Body of pancreas (tissue), 4 donors: ENCODE results near the gene SPOCK2. TPM values are rescaled to one million over a fixed set of nuclear protein-coding genes. Genes with fewer than 3 reads are reported as not detected.

Source experiments
- ATAC-seq: fragments of 150-250 bp; one replicate; pipeline ENCODE4 v1.9.1; 2016
- DNase-seq, 4 donors: peaks; one replicate each; pipeline ENCODE4 v3.0.0-alpha.2; 2019
- H3K27ac ChIP-seq, 4 donors: fragments of 200-600 bp; sonication (generic); 1 replicate in 3 of 4; 2 replicates in 1 of 4; pipeline versions ENCODE4 v1.5.1 to v1.6.1; 2016 to 2019; ENCODE audit warnings: mild to moderate bottlenecking in 1 of 4, mixed read lengths in 1 of 4, moderate library complexity in 1 of 4
- H3K27me3 ChIP-seq, 2 donors: fragments of 200-600 bp; sonication (generic); one replicate each; pipeline ENCODE4 v1.6.0; 2016; ENCODE audit warnings: mild to moderate bottlenecking in 1 of 2
- H3K36me3 ChIP-seq, 2 donors: fragments of 200-600 bp; sonication (generic); replicated peaks in 1 of 2; 2 replicates each; pipeline ENCODE4 v1.5.1; 2016; ENCODE audit warnings: low read depth in 2 of 2; ENCODE audit not compliant: insufficient read depth in 1 of 2
- H3K4me1 ChIP-seq: fragments of 200-600 bp; sonication (generic); one replicate; pipeline ENCODE4 v1.6.0; 2016
- H3K4me3 ChIP-seq, 2 donors: fragments of 200-600 bp; sonication (generic); 1 replicate in 1 of 2; 2 replicates in 1 of 2; pipeline ENCODE4 v1.5.1; 2016 to 2019
- H3K9me3 ChIP-seq, 3 donors: fragments of 200-600 bp; sonication (generic); 1 replicate in 2 of 3; 2 replicates in 1 of 3; pipeline ENCODE4 v1.5.1; 2016
- POLR2A ChIP-seq, 3 donors: fragments of 450-650 bp; IDR thresholded peaks; one replicate each; pipeline ENCODE4 v1.6.1; 2016; ENCODE audit warnings: antibody characterized with exemption in 3 of 3, mild to moderate bottlenecking in 2 of 3
- WGBS, 2 donors: methylation state at CpG; one replicate each; pipeline ENCODE4 v1.1.5; 2017; 5-methylcytosine and 5-hydroxymethylcytosine counted together
- intact Hi-C: fragments of 100-400 bp; cut with DNase I; formaldehyde crosslinking; loops from one replicate; pipeline ENCODE4 v1.15.1; 2023
- total RNA-seq, 2 donors: library from RNA; depleted of rRNA; stranded (reverse); fragments of >200 nt; gene quantifications; one replicate each; pipeline ENCODE4 v1.1.0, GENCODE V29; 2016
- TF ChIP-seq, protein P1 (sequence below), 7 experiments: fragments of 450-650 bp in 4 of 7; fragments of 200-600 bp in 3 of 7; sonication (generic) in 3 of 7; IDR thresholded peaks; one replicate each; pipeline ENCODE4 v1.5.1; 2016 to 2019; ENCODE audit warnings: antibody characterized with exemption in 7 of 7

The SPOCK2 gene
- total RNA-seq, 2 donors from 2014 or later = 2.0 to 7.3 TPM

DNA sequence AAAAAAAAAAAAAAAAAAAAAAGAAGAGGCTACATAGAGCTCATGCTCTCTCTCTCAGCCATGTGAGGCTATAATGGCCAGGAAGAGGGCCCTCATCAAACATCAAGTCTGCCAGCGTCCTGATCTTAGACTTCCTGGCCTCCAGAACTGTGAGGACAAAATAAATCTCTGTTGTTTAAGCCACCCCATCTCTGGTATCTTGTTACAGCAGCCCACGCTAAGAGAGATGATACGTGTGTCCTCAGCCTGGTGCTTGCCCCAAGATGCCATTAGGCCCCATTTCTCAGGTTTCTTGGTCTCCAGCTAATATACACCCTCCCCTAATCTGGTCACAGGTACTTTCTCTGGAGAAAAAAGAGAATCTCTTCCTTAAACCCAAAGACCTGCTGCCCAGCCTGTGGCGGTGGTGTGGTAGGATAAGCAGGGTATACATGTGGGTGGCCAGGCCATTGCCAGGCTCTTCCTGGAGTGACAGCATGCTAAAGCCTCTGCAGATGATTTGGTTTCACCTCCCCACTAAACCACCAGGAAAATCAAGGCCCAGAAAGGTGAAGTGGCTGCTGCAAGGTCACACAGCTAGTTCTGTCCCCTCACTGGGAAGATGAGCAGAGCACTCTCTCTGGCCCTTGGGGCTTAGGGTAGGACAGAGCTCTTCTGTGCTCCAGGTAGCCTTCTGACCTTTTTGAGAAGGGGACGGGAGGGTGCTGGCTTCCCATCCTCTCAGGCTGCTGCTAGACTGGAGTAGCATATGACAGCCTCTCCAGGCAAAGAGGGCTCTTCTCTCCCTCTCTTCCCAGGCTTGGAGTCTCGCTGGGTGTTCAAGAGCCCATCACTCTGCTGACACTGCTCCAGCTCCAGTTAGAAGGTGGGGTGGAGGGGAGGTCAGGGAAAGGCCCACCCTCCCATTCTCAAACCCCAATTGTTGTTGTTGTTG is 5.2 kb downstream of the SPOCK2 start:
- ATAC-seq (no peak), DNase-seq (no peak)
- intact Hi-C loops = no loop called here
- Histone ChIP-seq H3K9me3 (no peaks in the 10 kb centered on the region), H3K36me3 (no peaks in the 10 kb centered on the region), H3K27me3 (peaks cover 0 to 11% of the 10 kb centered on the region in 2 donors), H3K27ac (no peak overlapping the region), H3K4me3 (no peak overlapping the region), H3K4me1 (peaks cover 13% of the 10 kb centered on the region)
- WGBS, 2 donors = 91 to 92% methylated on average over 5 to 6 of the region's 6 CpGs
- TF ChIP-seq, protein P1, sequence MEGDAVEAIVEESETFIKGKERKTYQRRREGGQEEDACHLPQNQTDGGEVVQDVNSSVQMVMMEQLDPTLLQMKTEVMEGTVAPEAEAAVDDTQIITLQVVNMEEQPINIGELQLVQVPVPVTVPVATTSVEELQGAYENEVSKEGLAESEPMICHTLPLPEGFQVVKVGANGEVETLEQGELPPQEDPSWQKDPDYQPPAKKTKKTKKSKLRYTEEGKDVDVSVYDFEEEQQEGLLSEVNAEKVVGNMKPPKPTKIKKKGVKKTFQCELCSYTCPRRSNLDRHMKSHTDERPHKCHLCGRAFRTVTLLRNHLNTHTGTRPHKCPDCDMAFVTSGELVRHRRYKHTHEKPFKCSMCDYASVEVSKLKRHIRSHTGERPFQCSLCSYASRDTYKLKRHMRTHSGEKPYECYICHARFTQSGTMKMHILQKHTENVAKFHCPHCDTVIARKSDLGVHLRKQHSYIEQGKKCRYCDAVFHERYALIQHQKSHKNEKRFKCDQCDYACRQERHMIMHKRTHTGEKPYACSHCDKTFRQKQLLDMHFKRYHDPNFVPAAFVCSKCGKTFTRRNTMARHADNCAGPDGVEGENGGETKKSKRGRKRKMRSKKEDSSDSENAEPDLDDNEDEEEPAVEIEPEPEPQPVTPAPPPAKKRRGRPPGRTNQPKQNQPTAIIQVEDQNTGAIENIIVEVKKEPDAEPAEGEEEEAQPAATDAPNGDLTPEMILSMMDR (IDR thresholded peaks at IDR 0.05) = no peak
- no peak for TF ChIP-seq POLR2A (IDR thresholded peaks at IDR 0.05)

DNA sequence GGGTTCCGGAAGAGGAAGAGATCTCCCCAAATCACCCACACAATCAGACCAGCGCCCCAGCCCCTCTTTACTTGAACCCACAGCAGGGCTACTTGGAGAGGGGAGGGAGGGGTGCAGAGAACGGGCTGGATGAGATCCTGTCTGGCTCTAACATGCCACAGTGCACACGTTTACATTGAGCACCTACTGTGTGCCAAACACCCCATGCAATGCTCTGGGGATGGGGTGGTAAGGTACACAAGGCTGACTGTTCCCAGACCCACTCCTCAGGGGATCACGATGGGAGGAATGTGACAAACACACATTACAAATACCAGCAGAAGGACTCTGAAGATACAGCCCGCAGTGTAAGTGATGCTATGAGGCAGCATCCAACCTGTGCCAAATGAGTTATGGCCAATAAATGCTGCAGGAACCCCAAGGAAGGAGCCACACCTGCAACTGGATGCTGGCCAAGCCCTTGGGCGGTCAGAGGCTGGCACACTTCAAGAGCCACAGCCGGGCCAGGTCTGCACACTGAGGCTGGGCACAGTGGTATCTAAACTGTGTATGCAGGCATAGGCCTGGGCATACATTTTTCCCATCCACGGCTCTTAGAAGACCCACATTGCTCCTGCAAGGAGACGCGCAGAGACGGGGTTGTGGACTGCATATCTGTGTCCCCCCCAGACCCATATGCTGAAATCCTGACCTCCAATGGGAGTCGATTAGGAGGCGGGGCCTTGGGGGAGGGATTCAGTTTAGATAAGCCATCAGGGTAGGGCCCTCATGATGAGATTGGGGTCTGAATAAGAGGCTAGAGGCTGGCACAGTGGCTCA is 6.4 kb downstream of the SPOCK2 start:
- Histone ChIP-seq H3K4me3 (no peak overlapping the region), H3K27ac (no peak overlapping the region), H3K27me3 (no peaks in the 10 kb centered on the region), H3K36me3 (no peaks in the 10 kb centered on the region), H3K9me3 (no peaks in the 10 kb centered on the region), H3K4me1 (peaks cover 1% of the 10 kb centered on the region)
- no peak for DNase-seq
- ATAC-seq = no peak
- TF ChIP-seq POLR2A (IDR thresholded peaks at IDR 0.05) = no peak
- TF ChIP-seq, protein P1 (IDR thresholded peaks at IDR 0.05) = no peak
- intact Hi-C loops = no loop called here
- WGBS, 2 donors = 76 to 78% methylated on average over 14 of the region's 14 CpGs

DNA sequence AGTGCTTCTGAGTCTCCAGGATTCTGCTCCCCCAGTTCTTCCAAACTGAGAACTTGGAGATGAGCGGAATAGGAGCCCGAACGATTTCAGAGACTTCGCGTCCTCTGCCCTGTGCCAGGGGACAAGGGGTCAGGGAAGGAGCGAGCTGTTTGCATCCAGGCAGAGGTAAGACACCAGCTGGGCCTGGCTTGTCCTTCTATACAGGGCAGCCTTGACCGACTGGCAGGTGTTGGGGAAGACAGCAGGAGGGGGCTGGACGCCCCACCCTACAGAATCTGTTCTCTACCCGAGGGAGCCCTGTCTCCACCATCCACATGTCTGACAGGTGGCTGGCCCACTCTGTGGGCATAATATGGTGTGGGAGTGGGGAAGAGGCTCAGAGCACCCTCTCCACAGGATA is 7.1 kb downstream of the SPOCK2 start:
- H3K9me3 ChIP-seq = no peaks in the 10 kb centered on the region
- no peak for ATAC-seq
- no peak overlapping the region for H3K27ac ChIP-seq
- TF ChIP-seq, protein P1 (IDR thresholded peaks at IDR 0.05) = no peak
- no peak for TF ChIP-seq POLR2A (IDR thresholded peaks at IDR 0.05)
- intact Hi-C loops = no loop called here
- H3K27me3 ChIP-seq = no peaks in the 10 kb centered on the region
- H3K4me3 ChIP-seq = no peak overlapping the region
- peaks cover 4% of the 10 kb centered on the region for H3K4me1 ChIP-seq
- DNase-seq = no peak
- H3K36me3 ChIP-seq = no peaks in the 10 kb centered on the region
- 91 to 94% methylated on average over 9 of the region's 9 CpGs for WGBS, 2 donors

DNA sequence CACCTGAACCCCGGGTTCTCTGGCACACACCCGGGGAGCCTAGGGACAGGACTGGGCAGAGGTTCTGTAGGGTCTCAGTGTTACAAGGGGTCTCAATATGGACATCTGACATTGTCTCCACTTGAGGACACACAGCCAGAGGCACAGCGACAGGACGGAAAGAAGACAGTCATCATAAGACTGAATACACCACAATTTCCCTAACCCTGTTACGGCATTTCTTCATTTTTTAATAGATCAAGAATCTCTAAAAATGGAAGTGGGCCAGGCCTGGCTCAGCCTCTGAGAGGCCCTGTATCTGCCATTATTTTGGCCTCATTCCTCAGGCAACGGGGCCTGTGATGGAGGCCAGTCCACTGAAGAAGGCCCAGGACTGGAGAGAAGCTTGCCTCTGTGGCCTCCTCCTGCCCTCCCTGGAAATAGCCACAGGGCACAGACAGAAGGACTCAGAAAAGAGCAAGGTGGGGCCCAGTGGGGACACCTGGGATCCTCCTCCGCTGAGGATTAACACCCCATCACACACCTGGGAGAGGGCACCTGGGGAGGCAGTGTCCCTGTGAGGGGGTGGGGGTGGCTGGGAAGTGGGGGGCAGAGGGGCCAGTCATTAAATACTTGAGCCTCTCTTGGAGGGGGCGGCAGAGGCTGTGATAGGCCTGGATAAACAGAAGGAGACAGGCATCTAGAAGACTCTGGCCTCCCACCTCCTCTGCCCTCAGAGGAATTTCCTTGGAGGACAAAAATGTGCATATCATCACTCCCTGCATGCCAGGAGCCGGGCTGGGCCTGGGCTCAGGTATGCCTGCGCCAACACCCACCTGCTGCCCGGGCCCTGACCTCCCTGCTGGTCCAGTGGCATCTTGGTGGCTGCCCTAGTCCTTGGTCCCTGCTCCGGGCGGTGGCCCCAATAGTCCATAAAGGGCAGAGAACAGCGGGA is 8.0 kb downstream of the SPOCK2 start:
- 79 to 88% methylated on average over 13 to 14 of the region's 14 CpGs for WGBS, 2 donors
- intact Hi-C loops = no loop called here
- Histone ChIP-seq H3K4me3 (no peak overlapping the region), H3K36me3 (no peaks in the 10 kb centered on the region), H3K27me3 (no peaks in the 10 kb centered on the region), H3K4me1 (peaks cover 6% of the 10 kb centered on the region), H3K27ac (no peak overlapping the region), H3K9me3 (no peaks in the 10 kb centered on the region)
- DNase-seq = no peak
- TF ChIP-seq, protein P1 (IDR thresholded peaks at IDR 0.05) = no peak
- no peak for TF ChIP-seq POLR2A (IDR thresholded peaks at IDR 0.05)
- ATAC-seq = no peak
